ACC112 (cell line): ENCODE data around the gene SMARCD3.

Experiments used
- H2AFZ ChIP-seq: fragments of 200-600 bp; sonication (generic); one replicate; pipeline ENCODE4 v1.6.0; 2017; ENCODE audit warnings: antibody characterized with exemption, low read length; ENCODE audit not compliant: unreplicated experiment
- H3K27ac ChIP-seq: fragments of 200-600 bp; sonication (generic); 2 replicates; pipeline ENCODE4 v1.5.1; 2014; ENCODE audit warnings: low read depth, mild to moderate bottlenecking, antibody characterized with exemption, low read length, moderate library complexity
- H3K27me3 ChIP-seq: fragments of 200-600 bp; sonication (generic); 2 replicates; pipeline ENCODE4 v1.6.1; 2014; ENCODE audit warnings: mild to moderate bottlenecking, antibody characterized with exemption, low read length, moderate library complexity, mixed read lengths; ENCODE audit not compliant: insufficient read depth
- H3K36me3 ChIP-seq: fragments of 200-600 bp; sonication (generic); 2 replicates; pipeline ENCODE4 v1.6.1; 2016; ENCODE audit warnings: mild to moderate bottlenecking, antibody characterized with exemption, low read length, moderate library complexity, mixed read lengths; ENCODE audit not compliant: insufficient read depth
- H3K4me1 ChIP-seq: fragments of 200-600 bp; sonication (generic); one replicate; pipeline ENCODE4 v1.6.1; 2016; ENCODE audit warnings: low read length, mixed read lengths; ENCODE audit not compliant: insufficient read depth, unreplicated experiment, control insufficient read depth
- H3K4me3 ChIP-seq: fragments of 200-600 bp; sonication (generic); 2 replicates; pipeline ENCODE4 v1.5.1; 2014; ENCODE audit warnings: mild to moderate bottlenecking, low read depth, low read length
- H3K79me2 ChIP-seq: fragments of 200-600 bp; sonication (generic); one replicate; pipeline ENCODE4 v1.6.0; 2016; ENCODE audit warnings: low read length; ENCODE audit not compliant: control insufficient read depth, unreplicated experiment, insufficient read depth

The SMARCD3 gene

DNA sequence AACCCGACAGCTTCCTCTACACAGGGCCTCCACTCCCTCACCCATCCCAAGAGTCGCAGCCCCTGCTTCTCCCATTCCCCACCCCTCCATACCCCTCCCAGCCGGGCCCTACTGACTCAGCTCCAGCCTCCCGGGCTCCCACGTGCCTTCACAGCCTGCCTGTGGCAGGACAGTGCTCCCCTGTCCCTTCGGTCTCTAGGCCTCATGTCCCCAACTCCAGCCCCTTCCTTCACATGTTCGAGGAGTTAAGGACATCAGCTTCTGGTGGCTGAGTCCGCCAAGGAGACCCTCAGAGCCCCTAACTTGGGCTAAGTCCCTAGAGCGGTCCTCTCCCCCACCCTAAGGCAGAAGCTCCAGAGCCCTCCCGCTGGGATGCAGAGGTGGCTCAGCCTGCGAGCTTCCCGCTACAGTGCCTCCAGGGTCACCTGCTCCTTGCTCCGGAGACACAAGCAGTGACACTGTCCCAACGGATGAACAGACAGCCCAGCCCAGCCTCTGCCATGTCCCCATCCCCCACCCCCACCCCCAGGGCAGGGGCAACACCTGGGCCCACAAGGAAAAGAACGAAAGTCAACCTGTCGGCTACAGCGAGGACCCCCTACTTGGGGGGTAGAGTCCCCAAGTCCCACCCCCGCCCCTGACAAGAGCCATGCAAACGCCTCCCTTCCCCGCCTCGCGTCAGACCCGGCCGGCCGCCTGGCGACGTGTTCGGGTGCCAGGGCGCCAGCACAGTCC, 716 bp downstream of the SMARCD3 start:
- peak overlapping the region; percentile 21 for H2AFZ ChIP-seq

DNA sequence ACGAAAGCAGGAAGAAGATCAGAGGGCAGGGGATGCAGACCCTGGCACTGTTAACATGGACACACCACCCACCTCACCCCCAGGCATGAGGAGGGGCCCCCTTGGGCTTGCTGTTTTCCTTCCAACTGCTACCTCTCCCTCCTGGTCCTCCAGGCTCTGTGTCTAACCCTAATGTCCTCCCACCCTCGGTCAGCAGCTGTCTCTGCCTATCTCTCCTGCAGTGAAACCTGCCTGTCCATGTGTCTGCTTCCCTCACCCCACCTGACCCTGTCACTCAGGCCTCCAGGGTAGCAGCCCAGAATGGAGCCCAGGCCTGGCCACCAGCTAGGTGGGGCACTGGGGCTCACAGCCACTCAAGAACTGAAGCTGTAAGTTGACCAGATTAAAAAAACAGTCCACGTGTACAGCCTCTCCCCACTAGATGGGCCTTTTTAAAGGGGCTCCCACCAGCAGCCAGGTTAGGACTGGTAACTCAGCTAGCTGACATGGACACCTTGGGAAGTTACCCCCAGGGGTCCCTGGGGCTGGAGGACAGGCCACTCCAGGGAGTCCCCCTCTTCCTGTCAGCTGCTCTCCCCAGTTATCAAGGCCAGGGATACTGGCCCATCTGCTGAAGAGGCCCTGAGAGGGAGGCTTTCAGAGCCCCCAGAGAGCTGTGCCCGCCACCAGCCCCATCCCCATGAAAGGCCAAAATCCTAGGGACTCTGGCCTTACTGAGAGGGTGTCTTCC, 1.5 kb downstream of the SMARCD3 start:
- Histone ChIP-seq H3K4me3 (peak overlapping the region; percentile 82), H3K4me1 (peaks cover 48% of the 10 kb centered on the region), H2AFZ (no peak overlapping the region), H3K79me2 (peaks cover 12% of the 10 kb centered on the region), H3K27me3 (no peaks in the 10 kb centered on the region), H3K36me3 (no peaks in the 10 kb centered on the region), H3K27ac (peak overlapping the region; percentile 70)

More for the DNA sequence above, 716 bp downstream of the SMARCD3 start:
- Histone ChIP-seq H3K27me3 (no peaks in the 10 kb centered on the region), H3K4me1 (peaks cover 52% of the 10 kb centered on the region), H3K4me3 (peak overlapping the region; percentile 82), H3K79me2 (peaks cover 12% of the 10 kb centered on the region), H3K36me3 (no peaks in the 10 kb centered on the region), H3K27ac (peak overlapping the region; percentile 70)

DNA sequence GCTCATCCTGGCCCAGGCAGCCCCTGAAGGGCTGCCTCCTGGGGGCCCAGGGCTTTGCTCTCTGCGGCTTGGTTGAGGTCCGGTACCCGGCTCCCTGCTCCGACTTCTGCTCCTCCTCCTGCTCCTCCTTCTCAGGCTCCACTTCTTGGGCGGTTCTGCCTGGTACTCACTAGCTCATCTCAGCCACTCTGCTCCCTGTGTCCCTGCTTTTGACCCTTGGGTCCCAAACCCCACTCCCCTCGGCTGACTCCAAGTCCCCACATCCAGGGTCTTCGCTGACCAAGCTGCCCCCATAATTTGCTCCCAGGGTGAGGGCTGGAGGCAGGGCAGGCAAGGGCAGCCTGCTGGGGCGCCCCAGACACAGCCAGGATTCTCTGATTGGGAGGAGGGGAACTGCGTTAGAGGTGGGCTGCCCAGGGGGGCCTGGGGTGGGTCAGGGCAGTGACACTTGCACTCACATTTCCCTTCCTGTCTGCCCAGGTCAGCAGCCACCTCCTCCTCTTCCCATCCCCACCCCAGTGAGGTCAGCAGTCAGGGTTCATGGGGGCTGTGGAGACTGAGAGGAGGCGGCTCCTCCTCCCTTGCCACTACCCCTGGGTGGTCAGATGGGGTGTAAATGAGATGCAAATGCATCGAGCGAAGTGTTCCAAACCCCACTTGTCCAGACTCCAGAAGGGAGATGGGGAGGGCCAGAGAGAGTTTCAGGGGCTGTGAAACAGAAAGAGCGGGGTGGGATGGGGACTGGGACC, 2.2 kb downstream of the SMARCD3 start:
- no peaks in the 10 kb centered on the region for H3K36me3 ChIP-seq
- peaks cover 12% of the 10 kb centered on the region for H3K79me2 ChIP-seq
- no peak overlapping the region for H2AFZ ChIP-seq
- peak overlapping the region; percentile 82 for H3K4me3 ChIP-seq
- H3K27me3 ChIP-seq = no peaks in the 10 kb centered on the region
- peaks cover 48% of the 10 kb centered on the region for H3K4me1 ChIP-seq
- no peak overlapping the region for H3K27ac ChIP-seq

DNA sequence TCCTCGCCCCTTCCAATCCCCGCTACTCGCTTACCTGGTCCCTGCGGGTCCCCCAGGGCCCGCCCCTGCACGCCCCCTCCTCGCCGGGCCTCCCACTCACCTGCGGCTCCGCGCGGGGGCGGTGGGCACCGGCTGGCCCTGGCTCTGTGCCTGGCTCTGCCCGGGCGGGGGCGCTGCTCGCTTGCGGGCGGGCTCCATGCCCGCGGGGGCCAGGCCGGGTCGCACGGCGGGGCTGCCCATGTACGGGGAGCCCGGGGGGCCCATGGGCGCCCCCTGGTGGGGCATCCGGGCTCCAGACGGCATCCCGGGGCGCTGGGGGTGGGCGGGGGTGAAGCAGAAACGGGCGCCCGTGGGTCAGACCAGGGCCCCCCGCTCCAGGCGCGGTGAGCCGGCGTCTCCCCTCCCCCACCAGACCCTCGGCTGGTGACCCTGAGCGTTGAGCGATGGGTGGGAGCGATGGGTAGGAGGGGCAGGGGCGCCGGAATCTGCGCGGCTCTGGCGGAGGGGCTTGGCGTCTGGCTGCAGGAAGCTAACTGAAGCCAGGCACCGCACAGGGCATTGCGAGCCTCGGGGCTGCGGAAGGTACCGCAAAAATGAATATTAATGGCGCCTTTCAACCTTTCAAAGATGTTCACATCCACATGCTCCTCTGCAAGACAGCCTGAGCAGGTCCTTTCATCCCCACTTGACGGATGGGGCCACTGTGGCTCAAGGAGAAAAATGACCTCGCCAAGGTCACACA, 3.0 kb downstream of the SMARCD3 start:
- Histone ChIP-seq H3K4me1 (peaks cover 40% of the 10 kb centered on the region), H3K36me3 (no peaks in the 10 kb centered on the region), H3K4me3 (peak overlapping the region; percentile 82), H3K79me2 (peaks cover 12% of the 10 kb centered on the region), H3K27me3 (no peaks in the 10 kb centered on the region), H3K27ac (no peak overlapping the region), H2AFZ (no peak overlapping the region)

DNA sequence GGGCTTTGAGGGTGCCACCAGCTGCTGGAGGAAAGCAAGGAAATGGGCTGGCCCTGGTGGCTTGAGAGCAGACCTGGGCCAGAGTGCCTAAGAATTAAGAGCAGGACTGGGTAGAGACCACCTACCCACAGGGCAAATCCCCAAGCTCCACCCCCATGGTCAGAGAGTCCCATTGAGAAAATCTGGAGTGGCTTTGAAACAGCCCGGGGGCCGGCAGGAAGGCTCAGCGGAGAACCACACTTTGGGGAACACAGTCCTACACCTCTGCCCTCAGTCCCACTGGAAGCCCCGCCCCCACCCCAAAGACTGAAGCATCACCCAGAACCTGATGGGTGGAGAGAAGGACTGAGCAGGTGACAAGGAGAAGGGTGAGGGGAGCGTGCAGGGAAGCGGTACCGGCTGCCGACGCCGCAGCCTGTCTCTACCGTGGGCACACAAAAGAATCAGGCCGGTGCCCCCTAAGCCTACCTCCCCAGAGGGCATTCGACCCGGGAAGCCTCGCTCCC, 3.6 kb downstream of the SMARCD3 start:
- peaks cover 35% of the 10 kb centered on the region for H3K4me1 ChIP-seq
- H2AFZ ChIP-seq = no peak overlapping the region
- H3K4me3 ChIP-seq = peak overlapping the region; percentile 51
- no peaks in the 10 kb centered on the region for H3K27me3 ChIP-seq
- peaks cover 12% of the 10 kb centered on the region for H3K79me2 ChIP-seq
- no peak overlapping the region for H3K27ac ChIP-seq
- no peaks in the 10 kb centered on the region for H3K36me3 ChIP-seq

DNA sequence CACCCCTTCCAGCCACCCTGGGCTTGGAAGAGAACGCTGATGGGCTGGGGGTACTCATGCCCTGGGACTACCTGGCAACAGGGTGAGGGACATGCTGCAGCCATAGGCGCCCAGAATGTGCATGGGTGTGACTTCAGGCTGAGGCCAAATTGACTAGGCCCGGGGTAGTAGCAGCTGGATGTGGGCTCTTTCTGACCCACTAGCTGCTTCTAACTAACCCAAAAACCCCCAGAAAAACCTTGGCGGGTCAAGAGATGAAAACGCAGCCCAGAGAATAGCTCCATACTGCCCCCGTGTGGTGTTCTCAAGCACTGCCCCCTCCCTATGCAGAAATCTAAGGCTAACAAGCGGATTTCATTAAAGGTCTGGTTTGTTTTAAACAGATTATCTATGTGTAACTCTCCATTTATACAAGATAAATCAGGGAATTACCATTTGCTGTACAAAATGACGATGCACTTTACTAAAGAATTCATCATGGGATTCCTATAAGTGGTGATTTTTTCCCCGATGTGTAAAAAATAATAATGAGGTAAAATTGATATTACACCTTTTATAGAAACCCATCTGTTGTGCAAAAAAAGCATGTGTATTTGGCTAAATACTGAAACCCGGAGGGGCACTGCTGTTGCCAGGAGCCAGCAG, 4.2 kb downstream of the SMARCD3 start:
- H2AFZ ChIP-seq = no peak overlapping the region

DNA sequence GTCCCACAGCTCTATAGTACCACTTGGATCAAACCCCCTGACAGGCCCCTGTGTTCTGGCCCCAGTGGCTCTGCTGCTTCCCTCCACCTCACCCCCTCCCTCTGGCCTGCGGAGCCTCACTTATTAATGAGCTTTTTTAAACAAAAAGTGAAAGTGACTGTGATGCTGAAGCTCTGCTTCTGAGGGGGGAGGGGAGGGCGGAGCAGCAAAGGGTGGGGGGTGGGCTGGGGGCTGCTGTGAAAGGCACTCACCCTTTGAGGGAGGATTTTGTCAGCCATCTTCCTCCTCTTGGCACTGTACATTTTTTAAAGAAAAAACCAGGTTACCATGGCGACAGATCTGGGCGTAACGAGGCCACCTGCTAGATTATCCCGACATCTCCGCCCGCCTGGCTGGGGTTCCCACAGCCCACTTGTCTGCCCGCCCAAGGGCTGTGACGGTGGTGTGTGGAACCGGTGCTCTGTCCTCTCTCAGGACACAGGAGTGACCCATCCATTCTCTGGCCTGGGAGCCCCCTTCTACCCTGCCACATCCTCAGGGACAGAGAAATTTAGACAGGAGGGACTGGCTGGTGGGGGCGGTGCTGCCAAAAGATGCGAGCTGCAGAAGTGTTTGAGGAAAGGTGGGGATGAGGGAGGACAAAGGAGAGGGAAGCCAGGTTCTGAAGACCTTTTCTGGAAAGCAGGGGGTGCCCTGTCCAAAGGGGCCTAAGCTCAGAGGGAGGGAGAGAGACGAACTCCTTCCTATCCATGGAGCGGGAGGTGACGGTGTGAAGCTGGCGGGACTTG, 4.9 kb downstream of the SMARCD3 start:
- H3K4me1 ChIP-seq = peaks cover 30% of the 10 kb centered on the region
- H3K27me3 ChIP-seq = no peaks in the 10 kb centered on the region
- H2AFZ ChIP-seq = no peak overlapping the region
- H3K27ac ChIP-seq = no peak overlapping the region
- H3K4me3 ChIP-seq = no peak overlapping the region
- H3K79me2 ChIP-seq = peaks cover 12% of the 10 kb centered on the region
- H3K36me3 ChIP-seq = no peaks in the 10 kb centered on the region

More for the DNA sequence above, 4.2 kb downstream of the SMARCD3 start:
- Histone ChIP-seq H3K27me3 (no peaks in the 10 kb centered on the region), H3K79me2 (peaks cover 12% of the 10 kb centered on the region), H3K4me1 (peaks cover 31% of the 10 kb centered on the region), H3K4me3 (no peak overlapping the region), H3K36me3 (no peaks in the 10 kb centered on the region), H3K27ac (no peak overlapping the region)

DNA sequence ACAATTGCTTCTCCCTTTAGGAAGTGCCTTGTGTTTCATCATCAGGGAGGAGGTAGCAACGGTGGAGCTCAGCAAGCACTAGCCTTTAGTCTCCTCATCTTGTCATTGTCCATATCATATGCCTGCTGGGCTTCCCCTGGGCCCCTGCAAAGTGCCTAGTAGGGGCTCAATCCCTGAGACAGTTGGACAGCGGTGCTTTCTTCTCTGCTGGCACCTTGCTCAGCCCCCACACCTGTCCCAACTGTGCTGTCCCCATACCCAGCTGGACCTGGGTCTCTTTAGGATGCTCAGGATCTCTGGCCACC, 5.5 kb downstream of the SMARCD3 start:
- no peak overlapping the region for H3K27ac ChIP-seq
- peaks cover 30% of the 10 kb centered on the region for H3K4me1 ChIP-seq
- H2AFZ ChIP-seq = no peak overlapping the region
- H3K79me2 ChIP-seq = peaks cover 17% of the 10 kb centered on the region
- H3K27me3 ChIP-seq = no peaks in the 10 kb centered on the region
- H3K36me3 ChIP-seq = no peaks in the 10 kb centered on the region
- H3K4me3 ChIP-seq = no peak overlapping the region

DNA sequence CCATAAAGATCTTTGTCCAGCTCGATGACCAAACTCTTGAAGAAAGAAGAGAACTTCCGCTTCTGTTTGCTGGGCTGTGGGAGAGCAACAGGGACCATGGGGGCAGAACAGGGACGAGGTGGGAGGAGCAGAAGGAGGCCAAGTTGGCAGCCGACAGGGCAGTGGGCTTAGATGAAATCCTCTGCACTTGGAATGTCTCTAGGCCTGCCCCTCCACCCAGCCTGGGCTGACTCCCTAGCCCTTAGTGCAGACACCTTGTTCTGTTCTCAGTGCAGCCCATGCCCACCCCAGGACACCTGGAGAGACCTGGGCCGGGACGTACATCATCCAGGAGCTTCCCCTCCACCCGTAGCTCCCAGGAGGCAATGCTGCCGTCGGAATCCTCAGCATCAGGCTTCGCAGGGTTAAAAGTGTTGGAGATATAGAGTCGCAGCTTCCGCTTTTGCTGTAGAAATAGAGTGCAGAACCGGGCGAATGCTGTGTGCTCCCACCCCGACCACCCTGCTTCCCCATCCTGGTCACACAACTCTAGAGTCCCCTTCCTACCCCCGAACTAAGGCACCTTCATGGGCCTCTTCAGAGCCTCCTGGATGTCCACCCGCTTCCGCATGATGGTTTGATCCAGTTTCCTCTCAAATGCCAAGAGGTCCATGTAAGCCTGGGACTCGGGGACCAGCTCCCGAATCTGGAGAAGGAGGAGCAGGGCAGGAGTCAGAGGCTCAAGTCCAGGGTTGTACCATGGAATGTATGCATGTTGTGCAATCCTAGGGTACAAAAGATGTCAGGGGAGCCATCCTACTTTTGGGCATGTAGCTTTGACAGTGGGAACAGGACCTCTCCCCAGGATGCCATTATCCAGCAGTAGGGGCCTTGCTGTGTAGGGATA, 6.1 kb downstream of the SMARCD3 start:
- Histone ChIP-seq H3K4me1 (peaks cover 30% of the 10 kb centered on the region), H3K27ac (no peak overlapping the region)

More for the DNA sequence above, 6.1 kb downstream of the SMARCD3 start:
- no peaks in the 10 kb centered on the region for H3K36me3 ChIP-seq
- H2AFZ ChIP-seq = no peak overlapping the region
- no peak overlapping the region for H3K4me3 ChIP-seq
- H3K27me3 ChIP-seq = no peaks in the 10 kb centered on the region
- peaks cover 18% of the 10 kb centered on the region for H3K79me2 ChIP-seq
